LNCAP (cell line): ENCODE measurements around the gene KLF15.

Source experiments
- CTCF ChIP-seq: fragments of 450-650 bp; IDR thresholded peaks from 2 replicates; pipeline ENCODE4 v1.5.1; 2017; ENCODE audit warnings: mild to moderate bottlenecking

KLF15 gene

GRCh38 chr3:126351771-126352475, 5.3 kb downstream of the KLF15 start:
- no peak for TF ChIP-seq CTCF

- TF ChIP-seq CTCF: no peak
Measured at GRCh38 chr3:126351086-126351770, 6.0 kb downstream of the KLF15 start.

- TF ChIP-seq CTCF: no peak
Measured at GRCh38 chr3:126350502-126351085, 6.6 kb downstream of the KLF15 start.

GRCh38 chr3:126349611-126350501, 7.4 kb downstream of the KLF15 start:
- TF ChIP-seq CTCF: no peak

GRCh38 chr3:126349071-126349470, 8.1 kb downstream of the KLF15 start:
- no peak for TF ChIP-seq CTCF

GRCh38 chr3:126348308-126348920, 8.8 kb downstream of the KLF15 start:
- no peak for TF ChIP-seq CTCF
